Calu3 (cell line): ENCODE measurements around the gene SLC25A21. TPM values are rescaled to one million over a fixed set of nuclear protein-coding genes. Genes with fewer than 3 reads are reported as not detected.
A peak's percentile ranks its signal among the peaks of the same experiment; 100 is the strongest.

Source experiments
- BruUV-seq: library from RNA; stranded (reverse); fragments of 400-500 nt; replicated peaks from 2 replicates; lab custom pipeline; 2021; lab: Mats Ljungman, UMichigan
- CTCF ChIA-PET: fragments of 300-600 bp; sonication (Branson Sonifier 250); formaldehyde crosslinking; loops from one replicate; lab custom pipeline; 2022; ENCODE audit warnings: antibody characterized with exemption; lab: Charles Lee
- DNase-seq: peaks from one replicate; pipeline ENCODE4 v3.0.0; 2022
- H3K27ac Mint-ChIP-seq: one replicate; pipeline ENCODE4 v1.8.0; 2022; ENCODE audit warnings: mixed read lengths; ENCODE audit not compliant: unreplicated experiment
- H3K27me3 Mint-ChIP-seq: one replicate; pipeline ENCODE4 v1.8.0; 2022; ENCODE audit warnings: mixed read lengths; ENCODE audit not compliant: unreplicated experiment
- H3K36me3 Mint-ChIP-seq: one replicate; pipeline ENCODE4 v1.8.0; 2022; ENCODE audit warnings: mild to moderate bottlenecking, moderate library complexity, mixed read lengths; ENCODE audit not compliant: insufficient read depth, unreplicated experiment
- H3K4me1 Mint-ChIP-seq: one replicate; pipeline ENCODE4 v1.8.0; 2022; ENCODE audit warnings: mild to moderate bottlenecking, low read depth, mixed read lengths; ENCODE audit not compliant: unreplicated experiment
- H3K4me3 Mint-ChIP-seq: one replicate; pipeline ENCODE4 v1.8.0; 2022; ENCODE audit warnings: mild to moderate bottlenecking, low read depth, moderate library complexity, mixed read lengths; ENCODE audit not compliant: unreplicated experiment
- H3K9me3 Mint-ChIP-seq: one replicate; pipeline ENCODE4 v1.8.0; 2022; ENCODE audit warnings: low read depth, mixed read lengths; ENCODE audit not compliant: unreplicated experiment
- CTCF ChIP-seq: fragments of 200-600 bp; IDR thresholded peaks from one replicate; pipeline ENCODE4 v1.8.0; 2022; ENCODE audit warnings: antibody characterized with exemption; ENCODE audit not compliant: unreplicated experiment
- intact Hi-C: fragments of 100-400 bp; cut with micrococcal nuclease; formaldehyde crosslinking; loops from one replicate; pipeline ENCODE4 v1.10.0; 2022; ENCODE audit not compliant: unreplicated experiment
- total RNA-seq: library from RNA; stranded (reverse); gene quantifications from 2 replicates; pipeline ENCODE4 v1.2.3, GENCODE V29; 2022

The SLC25A21 gene
- total RNA-seq, 1 experiment from 2014 or later: 1.4 TPM

- no peaks in the 10 kb centered on the region for H3K9me3 Mint-ChIP-seq
- no TSS peak for BruUV-seq
- CTCF ChIA-PET: interaction anchor here (0.6 kb wide), 1 partner anchor 32 kb away, joined by 5 read pairs; no protein-coding TSS in a partner anchor
- peaks cover 15% of the 10 kb centered on the region for H3K36me3 Mint-ChIP-seq
- H3K27ac Mint-ChIP-seq: peak overlapping the region; percentile 52
- no peak for TF ChIP-seq CTCF
- H3K4me3 Mint-ChIP-seq: no peak overlapping the region
- peaks cover 30% of the 10 kb centered on the region for H3K4me1 Mint-ChIP-seq
- DNase-seq: no peak
- intact Hi-C loops: no loop called here
- H3K27me3 Mint-ChIP-seq: no peaks in the 10 kb centered on the region
Observed at GRCh38 chr14:37202265-37202664, 29.9 kb upstream of the SLC25A21 start.

DNA sequence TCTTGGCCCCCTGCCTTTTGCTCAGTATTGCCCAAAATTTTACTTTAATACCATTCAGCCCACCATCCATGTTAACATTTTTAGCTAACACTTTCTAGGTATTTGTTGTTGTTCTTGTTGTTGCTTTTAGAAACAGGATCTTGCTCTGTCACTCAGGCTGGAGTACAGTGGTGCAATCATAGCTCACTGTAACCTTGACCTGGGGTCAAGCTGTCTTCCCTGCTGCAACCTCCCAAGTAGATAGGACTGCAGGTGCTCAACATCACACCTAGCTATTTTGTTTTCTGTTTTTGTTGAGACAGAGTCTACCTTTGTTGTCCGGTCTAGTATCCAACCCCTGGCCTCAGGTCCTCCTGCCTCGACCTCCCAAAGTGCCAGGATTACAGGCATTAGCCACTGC is 29.3 kb upstream of the SLC25A21 start:
- intact Hi-C loops: no loop called here
- Mint-ChIP-seq H3K4me1 (peaks cover 30% of the 10 kb centered on the region), H3K4me3 (no peak overlapping the region), H3K9me3 (no peaks in the 10 kb centered on the region), H3K36me3 (peaks cover 17% of the 10 kb centered on the region), H3K27ac (peak overlapping the region; percentile 52), H3K27me3 (no peaks in the 10 kb centered on the region)
- CTCF ChIA-PET: no interaction called here
- BruUV-seq: no TSS peak
- no peak for DNase-seq
- no peak for TF ChIP-seq CTCF

DNA sequence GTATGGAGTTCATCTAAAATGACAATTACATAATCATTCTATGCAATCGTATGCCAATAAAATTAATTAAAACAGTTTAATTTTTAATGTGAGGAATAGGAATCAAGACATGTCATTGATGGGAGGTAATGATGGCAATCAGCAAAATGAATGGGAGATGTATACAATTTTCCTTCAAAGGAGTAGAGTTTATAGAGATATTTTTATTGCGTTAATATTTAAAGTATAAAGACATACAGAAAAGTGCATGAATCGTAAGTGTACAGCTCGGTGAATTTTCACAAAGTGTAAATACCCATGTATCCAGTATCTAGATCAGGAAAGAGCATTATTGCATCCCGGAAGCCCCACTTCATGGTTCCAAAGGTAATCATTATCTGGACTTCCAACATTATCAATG is 26.5 kb upstream of the SLC25A21 start:
- peak overlapping the region; percentile 94 for H3K4me3 Mint-ChIP-seq
- CTCF ChIA-PET: interaction anchor here (0.6 to 1.5 kb wide), 9 partner anchors 22 to 1751 kb away, joined by 3 to 7 read pairs (median 5); no protein-coding TSS in a partner anchor

GRCh38 chr14:37198273-37198598 is 25.8 kb upstream of the SLC25A21 start:
- DNase-seq: no peak
- no peaks in the 10 kb centered on the region for H3K27me3 Mint-ChIP-seq
- peaks cover 23% of the 10 kb centered on the region for H3K36me3 Mint-ChIP-seq
- no peaks in the 10 kb centered on the region for H3K9me3 Mint-ChIP-seq
- intact Hi-C loops: loop anchor here (2.0 to 5.0 kb wide), 2 partner anchors 25 to 34 kb away; partner anchors contain the start of gene SLC25A21
- BruUV-seq: TSS peak; percentile 44
- H3K4me1 Mint-ChIP-seq: peaks cover 50% of the 10 kb centered on the region
- CTCF ChIA-PET: interaction anchor here (0.6 to 1.5 kb wide), 9 partner anchors 22 to 1752 kb away, joined by 3 to 7 read pairs (median 5); no protein-coding TSS in a partner anchor
- TF ChIP-seq CTCF: no peak
- H3K27ac Mint-ChIP-seq: peak overlapping the region; percentile 97
- peak overlapping the region; percentile 94 for H3K4me3 Mint-ChIP-seq

More for the DNA sequence above, 26.5 kb upstream of the SLC25A21 start:
- intact Hi-C loops: loop anchor here (2.0 to 5.0 kb wide), 2 partner anchors 26 to 33 kb away; partner anchors contain the start of gene SLC25A21
- H3K9me3 Mint-ChIP-seq: no peaks in the 10 kb centered on the region
- BruUV-seq: no TSS peak
- H3K36me3 Mint-ChIP-seq: peaks cover 23% of the 10 kb centered on the region
- DNase-seq: no peak
- H3K27me3 Mint-ChIP-seq: no peaks in the 10 kb centered on the region
- peak overlapping the region; percentile 97 for H3K27ac Mint-ChIP-seq
- TF ChIP-seq CTCF: no peak
- peaks cover 53% of the 10 kb centered on the region for H3K4me1 Mint-ChIP-seq
